HL-60 (cell line): ENCODE results near the gene UBL4B.

ENCODE experiments used
- DNase-seq, 2 experiments: peaks; one replicate each; pipeline ENCODE4 v3.0.0-alpha.2; 2010 to 2020; ENCODE audit warnings: low read depth in 1 of 2, low spot score in 1 of 2
- H3K27ac ChIP-seq: fragments of 250-450 bp; sonication (Bioruptor Pico); replicated peaks from 2 replicates; pipeline ENCODE4 v1.5.1; 2020; ENCODE audit warnings: mild to moderate bottlenecking, moderate library complexity
- H3K27me3 ChIP-seq: fragments of 250-450 bp; sonication (Bioruptor Pico); 2 replicates; pipeline ENCODE4 v1.5.1; 2021; ENCODE audit warnings: mild to moderate bottlenecking, moderate library complexity; ENCODE audit not compliant: insufficient read depth, poor library complexity, severe bottlenecking
- H3K4me3 ChIP-seq: replicated peaks from 2 replicates; pipeline ENCODE4 v1.5.1; 2011; ENCODE audit warnings: mild to moderate bottlenecking, control low read depth, low read length; ENCODE audit not compliant: insufficient read depth
- CTCF ChIP-seq: IDR thresholded peaks from one replicate; pipeline ENCODE4 v1.5.1; 2011; ENCODE audit warnings: low read length, control low read depth, inconsistent platforms; ENCODE audit not compliant: insufficient read depth
- GABPA ChIP-seq: IDR thresholded peaks from 2 replicates; pipeline ENCODE4 v1.6.1; 2012; ENCODE audit warnings: low read depth
- POLR2AphosphoS5 ChIP-seq: IDR thresholded peaks from 2 replicates; pipeline ENCODE4 v1.6.1; 2012; ENCODE audit warnings: low read depth
- REST ChIP-seq: IDR thresholded peaks from 2 replicates; pipeline ENCODE4 v1.6.1; 2012; ENCODE audit warnings: low read depth; ENCODE audit not compliant: insufficient replicate concordance
- SPI1 ChIP-seq: IDR thresholded peaks from 2 replicates; pipeline ENCODE4 v1.6.1; 2012; ENCODE audit warnings: low read depth, mild to moderate bottlenecking, borderline replicate concordance

The UBL4B gene

GRCh38 chr1:110136911-110137310, 24.7 kb downstream of the UBL4B start:
- peaks cover 33% of the 10 kb centered on the region for H3K27me3 ChIP-seq
- H3K27ac ChIP-seq, result no peak overlapping the region
- H3K4me3 ChIP-seq, result no peak overlapping the region
- no peak for TF ChIP-seq CTCF
- TF ChIP-seq GABPA, result no peak
- TF ChIP-seq REST, result no peak
- TF ChIP-seq SPI1, result no peak
- no peak for TF ChIP-seq POLR2AphosphoS5
- no peak for DNase-seq

- TF ChIP-seq CTCF, result no peak
- no peak for TF ChIP-seq GABPA
- TF ChIP-seq POLR2AphosphoS5, result no peak
- no peak for TF ChIP-seq REST
- no peak for TF ChIP-seq SPI1
- H3K27me3 ChIP-seq, result peaks cover 41% of the 10 kb centered on the region
- DNase-seq, result no peak
Observed at GRCh38 chr1:110138956-110139355, 26.7 kb downstream of the UBL4B start.

DNA sequence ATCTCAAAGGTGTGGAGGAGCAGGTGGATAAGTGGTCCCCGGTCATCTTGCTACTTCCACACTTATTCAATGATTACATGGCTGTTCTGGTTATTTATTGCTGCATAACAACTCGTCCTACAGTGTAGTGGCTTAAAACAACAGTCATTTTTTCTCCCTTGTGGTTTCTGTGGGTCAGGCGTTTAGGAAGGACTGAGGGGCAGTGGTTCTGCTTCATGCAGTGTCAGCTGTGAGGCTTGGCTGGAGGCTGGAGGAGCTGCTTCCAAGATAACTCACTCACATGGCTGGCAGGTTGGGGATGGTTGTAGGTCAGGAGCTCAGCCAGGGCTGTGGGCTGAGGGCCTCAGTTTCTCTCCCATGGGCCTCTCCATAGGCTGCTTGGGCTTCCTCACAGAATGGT, 32.1 kb downstream of the UBL4B start:
- no peak for DNase-seq
- TF ChIP-seq SPI1 (no peak), GABPA (no peak), POLR2AphosphoS5 (no peak), REST (no peak), CTCF (no peak)
- Histone ChIP-seq H3K27ac (no peak overlapping the region), H3K27me3 (peaks cover 31% of the 10 kb centered on the region), H3K4me3 (no peak overlapping the region)

More at GRCh38 chr1:110138956-110139355, 26.7 kb downstream of the UBL4B start:
- H3K4me3 ChIP-seq, result no peak overlapping the region
- H3K27ac ChIP-seq, result no peak overlapping the region
